C4-2B (cell line): ENCODE measurements around the gene SCN1B.

ENCODE experiments used
- ZFX ChIP-seq: fragments of 450-650 bp; IDR thresholded peaks from 2 replicates; pipeline ENCODE4 v1.6.1; 2017
- TF ChIP-seq, protein P1 (sequence below): fragments of 450-650 bp; conservative IDR thresholded peaks from 2 replicates; pipeline ENCODE4 v1.5.1; 2017; ENCODE audit warnings: mild to moderate bottlenecking

DNA sequence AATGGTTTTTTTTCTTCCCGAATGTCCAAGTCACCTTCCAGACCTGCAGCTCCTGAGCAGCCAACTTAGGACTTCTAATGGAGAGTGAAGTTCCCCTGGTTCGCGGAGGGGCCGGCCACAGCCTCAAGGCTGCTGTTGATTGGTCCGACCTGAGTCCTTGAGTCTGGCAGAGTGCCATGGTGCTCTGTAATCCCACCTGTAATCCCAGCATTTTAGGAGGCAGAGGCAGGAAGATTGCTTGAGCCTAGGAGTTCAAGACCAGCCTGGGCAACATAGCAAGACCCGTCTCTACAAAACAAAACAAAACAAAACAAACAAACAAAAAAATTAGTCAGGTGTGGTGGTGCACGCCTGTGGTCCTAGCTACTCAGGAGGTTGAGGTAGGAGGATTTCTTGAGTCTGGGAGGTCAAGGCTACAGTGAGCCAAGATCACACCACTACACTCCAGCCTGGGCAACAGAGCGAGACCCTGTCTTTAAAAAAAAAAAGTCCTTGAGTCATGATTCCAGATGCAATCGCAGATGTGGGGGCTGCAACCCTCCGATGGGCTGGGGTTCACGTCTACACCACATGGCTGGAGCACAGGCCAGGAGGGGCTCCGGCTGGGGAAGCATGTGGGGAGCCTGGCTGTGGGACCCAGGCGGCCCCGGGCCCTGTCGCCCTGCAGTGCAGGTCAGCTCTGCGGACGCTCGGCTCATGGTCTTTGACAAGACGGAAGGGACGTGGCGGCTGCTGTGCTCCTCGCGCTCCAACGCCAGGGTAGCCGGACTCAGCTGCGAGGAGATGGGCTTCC lies 28.9 kb downstream of the SCN1B start:
- TF ChIP-seq, protein P1, sequence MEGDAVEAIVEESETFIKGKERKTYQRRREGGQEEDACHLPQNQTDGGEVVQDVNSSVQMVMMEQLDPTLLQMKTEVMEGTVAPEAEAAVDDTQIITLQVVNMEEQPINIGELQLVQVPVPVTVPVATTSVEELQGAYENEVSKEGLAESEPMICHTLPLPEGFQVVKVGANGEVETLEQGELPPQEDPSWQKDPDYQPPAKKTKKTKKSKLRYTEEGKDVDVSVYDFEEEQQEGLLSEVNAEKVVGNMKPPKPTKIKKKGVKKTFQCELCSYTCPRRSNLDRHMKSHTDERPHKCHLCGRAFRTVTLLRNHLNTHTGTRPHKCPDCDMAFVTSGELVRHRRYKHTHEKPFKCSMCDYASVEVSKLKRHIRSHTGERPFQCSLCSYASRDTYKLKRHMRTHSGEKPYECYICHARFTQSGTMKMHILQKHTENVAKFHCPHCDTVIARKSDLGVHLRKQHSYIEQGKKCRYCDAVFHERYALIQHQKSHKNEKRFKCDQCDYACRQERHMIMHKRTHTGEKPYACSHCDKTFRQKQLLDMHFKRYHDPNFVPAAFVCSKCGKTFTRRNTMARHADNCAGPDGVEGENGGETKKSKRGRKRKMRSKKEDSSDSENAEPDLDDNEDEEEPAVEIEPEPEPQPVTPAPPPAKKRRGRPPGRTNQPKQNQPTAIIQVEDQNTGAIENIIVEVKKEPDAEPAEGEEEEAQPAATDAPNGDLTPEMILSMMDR, result no peak
- TF ChIP-seq ZFX, result no peak
